Measurements from ENCODE around the gene DEK. TPM values are rescaled to one million over a fixed set of nuclear protein-coding genes. Genes with fewer than 3 reads are reported as not detected.

Gene DEK
- total RNA-seq, 1 experiment from 2014 or later = 234 TPM

DNA sequence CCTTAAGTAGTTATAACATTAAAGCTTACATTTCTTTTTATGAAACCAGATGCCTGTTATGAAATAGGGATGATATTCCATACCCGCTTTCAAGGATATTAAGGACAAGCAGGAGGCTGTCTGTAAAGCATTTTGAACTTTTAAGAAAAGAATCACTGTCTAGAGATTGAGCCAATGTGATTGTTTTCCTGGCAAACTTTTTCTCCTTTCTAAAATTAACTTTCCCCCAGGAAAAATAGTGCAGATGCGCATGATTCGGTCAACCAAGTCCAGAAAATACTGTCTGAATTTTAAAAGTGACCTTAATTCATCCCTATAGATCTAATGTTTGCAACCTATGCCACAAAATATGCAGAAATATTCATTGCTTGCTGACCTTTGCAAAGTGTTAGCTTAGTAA lies 15.1 kb upstream of the DEK start:
- DNase-seq (ENCODE audit: low spot score) = no peak
- Histone ChIP-seq H3K4me3 (ENCODE audit: low read depth, low read length, poor library complexity, severe bottlenecking) (no peak overlapping the region), H3K27ac (ENCODE audit: low read depth, low read length, poor library complexity, severe bottlenecking) (no peak overlapping the region), H3K27me3 (replicated peaks; ENCODE audit: insufficient read depth, low read depth, low read length, poor library complexity) (peaks cover 19% of the 10 kb centered on the region), H3K36me3 (ENCODE audit: insufficient read depth, low read length, poor library complexity, severe bottlenecking) (no peaks in the 10 kb centered on the region), H3K4me1 (ENCODE audit: insufficient read depth, low read length, poor library complexity, severe bottlenecking) (no peaks in the 10 kb centered on the region), H3K9me3 (ENCODE audit: low read depth, low read length, poor library complexity, severe bottlenecking) (no peaks in the 10 kb centered on the region)
- CTCF ChIA-PET = no interaction called here
- no peak for TF ChIP-seq EZH2 (IDR thresholded peaks at IDR 0.05; ENCODE audit: borderline replicate concordance, low read depth, low read length, poor library complexity, severe bottlenecking)
- TF ChIP-seq CTCF (conservative IDR thresholded peaks at IDR 0.05; ENCODE audit: low read depth, low read length) = no peak
- intact Hi-C loops (cut with micrococcal nuclease; ENCODE audit: unreplicated experiment) = no loop called here
- no TSS peak for BruUV-seq (replicated peaks)
- POLR2A ChIA-PET (ENCODE audit: low non-redundant PET) = interaction anchor here (0.7 kb wide), 1 partner anchor 183 kb away, joined by 3 read pairs; no protein-coding TSS in a partner anchor

GRCh38 chr6:18277237-18278006 lies 13.1 kb upstream of the DEK start:
- no peaks in the 10 kb centered on the region for H3K9me3 ChIP-seq (ENCODE audit: low read depth, low read length, poor library complexity, severe bottlenecking)
- H3K4me3 ChIP-seq (ENCODE audit: low read depth, low read length, poor library complexity, severe bottlenecking) = peak overlapping the region; percentile 57
- peak; percentile 27 for DNase-seq (ENCODE audit: low spot score)
- H3K27ac ChIP-seq (ENCODE audit: low read depth, low read length, poor library complexity, severe bottlenecking) = no peak overlapping the region
- H3K4me1 ChIP-seq (ENCODE audit: insufficient read depth, low read length, poor library complexity, severe bottlenecking) = no peaks in the 10 kb centered on the region
- no TSS peak for BruUV-seq (replicated peaks)
- H3K27me3 ChIP-seq (replicated peaks; ENCODE audit: insufficient read depth, low read depth, low read length, poor library complexity) = peaks cover 19% of the 10 kb centered on the region
- TF ChIP-seq CTCF (conservative IDR thresholded peaks at IDR 0.05; ENCODE audit: low read depth, low read length) (no peak), EZH2 (IDR thresholded peaks at IDR 0.05; ENCODE audit: borderline replicate concordance, low read depth, low read length, poor library complexity, severe bottlenecking) (no peak)
- intact Hi-C loops (cut with micrococcal nuclease; ENCODE audit: unreplicated experiment) = no loop called here
- no peaks in the 10 kb centered on the region for H3K36me3 ChIP-seq (ENCODE audit: insufficient read depth, low read length, poor library complexity, severe bottlenecking)
- ChIA-PET CTCF (interaction anchor here (0.6 kb wide), 1 partner anchor 682 kb away, joined by 3 read pairs; no protein-coding TSS in a partner anchor), POLR2A (ENCODE audit: low non-redundant PET) (no interaction called here)

DNA sequence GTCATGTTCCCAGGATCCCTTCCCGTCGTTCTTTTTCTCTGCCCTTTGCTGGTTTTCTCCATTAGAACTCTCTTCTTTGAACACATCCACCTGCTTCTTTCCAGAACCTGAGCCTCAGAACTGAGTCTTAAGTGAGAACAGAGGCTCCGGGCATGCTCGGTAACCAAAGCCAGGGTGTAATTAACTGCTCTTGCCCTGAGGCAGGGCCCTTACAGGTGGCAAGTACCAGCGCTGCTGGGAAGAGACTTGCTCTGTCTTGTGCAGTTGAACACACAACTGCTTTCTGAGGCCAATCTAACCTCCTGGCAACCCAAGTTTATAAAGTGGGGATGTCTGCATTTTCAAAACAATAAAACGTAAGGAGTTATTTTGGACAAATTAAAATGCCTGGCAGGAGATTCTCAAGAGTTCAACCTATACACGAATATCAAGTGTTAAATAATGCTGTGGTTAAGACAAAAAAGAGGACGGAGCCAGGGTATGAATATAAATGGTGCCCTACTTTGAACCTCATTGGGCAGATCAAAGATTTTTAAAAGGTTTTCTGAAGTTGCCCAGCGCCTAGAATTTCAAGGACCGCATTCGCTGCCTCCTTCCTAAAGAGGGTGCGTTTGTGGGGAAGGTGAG lies 12.4 kb upstream of the DEK start:
- no TSS peak for BruUV-seq (replicated peaks)
- no peak for DNase-seq (ENCODE audit: low spot score)
- Histone ChIP-seq H3K27me3 (replicated peaks; ENCODE audit: insufficient read depth, low read depth, low read length, poor library complexity) (peaks cover 19% of the 10 kb centered on the region), H3K4me3 (ENCODE audit: low read depth, low read length, poor library complexity, severe bottlenecking) (peak overlapping the region; percentile 57), H3K36me3 (ENCODE audit: insufficient read depth, low read length, poor library complexity, severe bottlenecking) (no peaks in the 10 kb centered on the region), H3K9me3 (ENCODE audit: low read depth, low read length, poor library complexity, severe bottlenecking) (no peaks in the 10 kb centered on the region), H3K27ac (ENCODE audit: low read depth, low read length, poor library complexity, severe bottlenecking) (no peak overlapping the region), H3K4me1 (ENCODE audit: insufficient read depth, low read length, poor library complexity, severe bottlenecking) (no peaks in the 10 kb centered on the region)
- CTCF ChIA-PET = no interaction called here
- intact Hi-C loops (cut with micrococcal nuclease; ENCODE audit: unreplicated experiment) = no loop called here
- TF ChIP-seq EZH2 (IDR thresholded peaks at IDR 0.05; ENCODE audit: borderline replicate concordance, low read depth, low read length, poor library complexity, severe bottlenecking) (no peak), CTCF (conservative IDR thresholded peaks at IDR 0.05; ENCODE audit: low read depth, low read length) (no peak)
- POLR2A ChIA-PET (ENCODE audit: low non-redundant PET) = no interaction called here

All from A673 (cell line).